B cell (primary cell): ENCODE results near the gene MED25. TPM values are rescaled to one million over a fixed set of nuclear protein-coding genes. Genes with fewer than 3 reads are reported as not detected.

Experiments
- ATAC-seq: fragments of 200-7000 bp; cut with Tn5 transposase; one replicate; pipeline ENCODE4 v1.10.0; 2021; ENCODE audit warnings: low read depth, mild to moderate bottlenecking, moderate number of reproducible peaks, moderate library complexity
- CTCF ChIA-PET: fragments of 350-600 bp; sonication (Branson Sonifier 250); formaldehyde crosslinking; loops from one replicate; lab custom pipeline; 2021; ENCODE audit warnings: antibody characterized with exemption, inconsistent platforms; lab: Charles Lee
- POLR2A ChIA-PET: fragments of 350-600 bp; sonication (Branson Sonifier 250); formaldehyde crosslinking; loops from one replicate; lab custom pipeline; 2021; ENCODE audit warnings: antibody characterized with exemption; lab: Charles Lee
- DNase-seq: peaks from one replicate; pipeline ENCODE4 v3.0.0; 2013
- H2AFZ ChIP-seq: 2 replicates; pipeline ENCODE4 v1.6.1; 2012; ENCODE audit warnings: mild to moderate bottlenecking, low read depth, low read length; ENCODE audit not compliant: insufficient read depth, poor library complexity, severe bottlenecking
- H3K27ac ChIP-seq, 2 donors: 1 replicate in 1 of 2; 2 replicates in 1 of 2; pipeline ENCODE4 v1.5.1; 2012 to 2013; ENCODE audit warnings: low read length in 2 of 2, mild to moderate bottlenecking in 2 of 2, moderate library complexity in 1 of 2
- H3K27me3 ChIP-seq, 4 experiments: fragments of 200-600 bp in 1 of 4; sonication (generic) in 1 of 4; replicated peaks in 1 of 4; 1 replicate in 2 of 4; 2 replicates in 2 of 4; pipeline versions ENCODE4 v1.6.1 to v1.7.0; 2013 to 2016; ENCODE audit warnings: low read length in 3 of 4, mild to moderate bottlenecking in 2 of 4, mixed read lengths in 1 of 4, moderate library complexity in 1 of 4; ENCODE audit not compliant: insufficient read depth in 4 of 4, control insufficient read depth in 3 of 4; ENCODE audit errors: control extremely low read depth in 1 of 4
- H3K36me3 ChIP-seq, 2 experiments: replicated peaks in 1 of 2; 1 replicate in 1 of 2; 2 replicates in 1 of 2; pipeline versions ENCODE4 v1.6.1 to v1.7.1; 2013; ENCODE audit warnings: low read length in 1 of 2; ENCODE audit not compliant: insufficient read depth in 2 of 2, control insufficient read depth in 1 of 2; ENCODE audit errors: control extremely low read depth in 1 of 2, extremely low read depth in 1 of 2
- H3K4me1 ChIP-seq, 2 donors: fragments of 200-600 bp in 1 of 2; sonication (generic) in 1 of 2; 1 replicate in 1 of 2; 2 replicates in 1 of 2; pipeline versions ENCODE4 v1.5.1 to v1.6.1; 2013 to 2017; ENCODE audit warnings: low read length in 2 of 2; ENCODE audit not compliant: control insufficient read depth in 2 of 2, insufficient read depth in 2 of 2
- H3K4me2 ChIP-seq: replicated peaks from 2 replicates; pipeline ENCODE3; 2012; ENCODE audit warnings: mild to moderate bottlenecking, low read depth, low read length; ENCODE audit not compliant: poor library complexity, severe bottlenecking
- H3K4me3 ChIP-seq, 5 experiments: fragments of 200-600 bp in 1 of 5; sonication (generic) in 1 of 5; 1 replicate in 3 of 5; 2 replicates in 2 of 5; pipeline versions ENCODE4 v1.5.1 to v1.7.0; 2011 to 2016; ENCODE audit warnings: low read length in 4 of 5, mild to moderate bottlenecking in 4 of 5, low read depth in 2 of 5, control low read depth in 1 of 5, moderate library complexity in 1 of 5; ENCODE audit not compliant: insufficient read depth in 1 of 5; ENCODE audit errors: control extremely low read depth in 1 of 5, extremely low read depth in 1 of 5
- H3K79me2 ChIP-seq: fragments of 200-600 bp; sonication (generic); one replicate; pipeline ENCODE4 v1.6.0; 2016; ENCODE audit warnings: low read length; ENCODE audit not compliant: control insufficient read depth, insufficient read depth
- H3K9ac ChIP-seq: fragments of 200-600 bp; sonication (generic); 2 replicates; pipeline ENCODE4 v1.6.1; 2017; ENCODE audit warnings: mild to moderate bottlenecking, low read length, moderate library complexity
- H3K9me3 ChIP-seq, 3 donors: one replicate each; pipeline versions ENCODE4 v1.6.1 to v1.7.1; 2013; ENCODE audit warnings: low read length in 2 of 3; ENCODE audit not compliant: control insufficient read depth in 2 of 3, insufficient read depth in 1 of 3; ENCODE audit errors: control extremely low read depth in 1 of 3
- H4K20me1 ChIP-seq: 2 replicates; pipeline ENCODE4 v1.6.0; 2012; ENCODE audit warnings: mild to moderate bottlenecking, low read length; ENCODE audit not compliant: insufficient read depth, control insufficient read depth, poor library complexity, severe bottlenecking
- H3K27ac Mint-ChIP-seq: one replicate; pipeline ENCODE4 v1.8.0; 2021; ENCODE audit warnings: mixed read lengths
- H3K27me3 Mint-ChIP-seq: one replicate; pipeline ENCODE4 v1.8.0; 2021; ENCODE audit warnings: mixed read lengths
- H3K4me1 Mint-ChIP-seq: one replicate; pipeline ENCODE4 v1.8.0; 2021; ENCODE audit warnings: mixed read lengths
- H3K4me3 Mint-ChIP-seq: one replicate; pipeline ENCODE4 v1.8.0; 2021; ENCODE audit warnings: mixed read lengths
- H3K9me3 Mint-ChIP-seq: one replicate; pipeline ENCODE4 v1.8.0; 2022; ENCODE audit warnings: mixed read lengths; ENCODE audit not compliant: insufficient read depth
- EZH2 ChIP-seq: IDR thresholded peaks from 2 replicates; pipeline ENCODE4 v1.6.1; 2012; ENCODE audit warnings: borderline replicate concordance, low read depth, mild to moderate bottlenecking, moderate library complexity, low read length; ENCODE audit not compliant: insufficient read depth, poor library complexity, severe bottlenecking
- WGBS: methylation state at CpG from one replicate; pipeline ENCODE4 v1.1.5; 2013; ENCODE audit warnings: missing lambda C conversion rate; ENCODE audit not compliant: insufficient coverage; 5-methylcytosine and 5-hydroxymethylcytosine counted together
- intact Hi-C: fragments of 100-400 bp; cut with micrococcal nuclease; formaldehyde crosslinking; loops from one replicate; pipeline ENCODE4 v1.10.0; 2022
- polyA plus RNA-seq: library from polyadenylated mRNA; depleted of rRNA; stranded (reverse); fragments of >200 nt; gene quantifications from 2 replicates; pipeline ENCODE4 v1.2.3, GENCODE V29; 2012
- total RNA-seq, 2 donors: library from RNA; stranded (reverse); fragments of 120-200 nt in 1 of 2; gene quantifications; 1 replicate in 1 of 2; 2 replicates in 1 of 2; pipeline versions ENCODE4 v1.2.3 to v1.2.4, GENCODE V29; 2013 to 2022
- TF ChIP-seq, protein P1 (sequence below): fragments of 200-600 bp; IDR thresholded peaks from one replicate; pipeline ENCODE4 v1.8.0; 2022; ENCODE audit warnings: antibody characterized with exemption, mild to moderate bottlenecking

The MED25 gene
- total and polyA plus RNA-seq, 2 donors (not counting 1 experiment from before 2014, with no cell fraction given), result 93.0 to 126 TPM

DNA sequence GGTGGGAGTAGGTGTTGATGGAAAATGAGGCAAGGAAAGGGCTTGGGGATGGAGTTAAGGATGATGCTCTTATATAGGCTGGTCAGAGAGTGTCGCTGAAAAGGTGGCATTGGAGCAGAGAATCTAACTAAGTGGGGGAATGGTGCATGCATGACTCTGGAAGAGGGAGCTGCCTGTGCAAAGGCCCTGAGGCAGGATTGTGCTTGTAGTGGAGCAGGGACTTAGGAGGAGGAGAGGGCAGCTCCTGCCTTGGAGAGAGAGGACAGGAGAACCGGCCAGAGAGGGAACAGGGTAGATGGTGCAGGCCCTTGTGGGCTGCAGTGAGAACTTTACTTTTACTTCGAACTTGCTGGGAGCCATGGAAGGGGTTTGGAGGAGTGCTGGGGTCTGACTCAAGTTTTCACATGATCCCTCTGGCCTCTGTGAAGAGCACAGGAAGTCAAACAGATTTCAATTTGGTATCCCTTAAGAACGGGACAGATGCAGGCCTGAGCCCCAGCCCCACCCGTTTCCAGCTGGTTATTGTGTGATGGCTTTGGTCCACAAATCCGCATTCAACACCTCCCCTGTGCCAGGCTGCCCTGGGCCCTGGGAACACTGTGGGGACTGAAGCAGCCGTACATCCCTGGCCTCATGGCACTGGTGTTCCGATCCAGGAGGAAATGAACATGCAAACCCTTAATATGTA, 44.3 kb upstream of the MED25 start:
- intact Hi-C loops, result no loop called here
- no peak for DNase-seq
- Histone ChIP-seq H3K36me3 (peaks cover 0 to 6% of the 10 kb centered on the region in 2 experiments), H3K4me2 (no peak overlapping the region), H3K27ac (no peak overlapping the region), H2AFZ (no peak overlapping the region), H3K9ac (no peak overlapping the region), H3K4me1 (no peaks in the 10 kb centered on the region), H3K27me3 (no peaks in the 10 kb centered on the region), H3K4me3 (no peak overlapping the region), H3K79me2 (peaks cover 72% of the 10 kb centered on the region), H4K20me1 (peaks cover 42% of the 10 kb centered on the region), H3K9me3 (no peaks in the 10 kb centered on the region)
- peaks cover 21% of the 10 kb centered on the region for H3K4me1 Mint-ChIP-seq
- H3K9me3 Mint-ChIP-seq, result no peaks in the 10 kb centered on the region
- 94% methylated on average over 5 of the region's 8 CpGs for WGBS
- H3K27ac Mint-ChIP-seq, result no peak overlapping the region
- no peak overlapping the region for H3K4me3 Mint-ChIP-seq
- TF ChIP-seq, protein P1, sequence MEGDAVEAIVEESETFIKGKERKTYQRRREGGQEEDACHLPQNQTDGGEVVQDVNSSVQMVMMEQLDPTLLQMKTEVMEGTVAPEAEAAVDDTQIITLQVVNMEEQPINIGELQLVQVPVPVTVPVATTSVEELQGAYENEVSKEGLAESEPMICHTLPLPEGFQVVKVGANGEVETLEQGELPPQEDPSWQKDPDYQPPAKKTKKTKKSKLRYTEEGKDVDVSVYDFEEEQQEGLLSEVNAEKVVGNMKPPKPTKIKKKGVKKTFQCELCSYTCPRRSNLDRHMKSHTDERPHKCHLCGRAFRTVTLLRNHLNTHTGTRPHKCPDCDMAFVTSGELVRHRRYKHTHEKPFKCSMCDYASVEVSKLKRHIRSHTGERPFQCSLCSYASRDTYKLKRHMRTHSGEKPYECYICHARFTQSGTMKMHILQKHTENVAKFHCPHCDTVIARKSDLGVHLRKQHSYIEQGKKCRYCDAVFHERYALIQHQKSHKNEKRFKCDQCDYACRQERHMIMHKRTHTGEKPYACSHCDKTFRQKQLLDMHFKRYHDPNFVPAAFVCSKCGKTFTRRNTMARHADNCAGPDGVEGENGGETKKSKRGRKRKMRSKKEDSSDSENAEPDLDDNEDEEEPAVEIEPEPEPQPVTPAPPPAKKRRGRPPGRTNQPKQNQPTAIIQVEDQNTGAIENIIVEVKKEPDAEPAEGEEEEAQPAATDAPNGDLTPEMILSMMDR, result no peak
- TF ChIP-seq EZH2, result no peak
- POLR2A ChIA-PET, result interaction anchor here (0.6 kb wide), 1 partner anchor 246 kb away, joined by 3 read pairs; the partner anchor contains the start of gene RCN3
- ATAC-seq, result no peak
- CTCF ChIA-PET, result no interaction called here
- H3K27me3 Mint-ChIP-seq, result no peaks in the 10 kb centered on the region

DNA sequence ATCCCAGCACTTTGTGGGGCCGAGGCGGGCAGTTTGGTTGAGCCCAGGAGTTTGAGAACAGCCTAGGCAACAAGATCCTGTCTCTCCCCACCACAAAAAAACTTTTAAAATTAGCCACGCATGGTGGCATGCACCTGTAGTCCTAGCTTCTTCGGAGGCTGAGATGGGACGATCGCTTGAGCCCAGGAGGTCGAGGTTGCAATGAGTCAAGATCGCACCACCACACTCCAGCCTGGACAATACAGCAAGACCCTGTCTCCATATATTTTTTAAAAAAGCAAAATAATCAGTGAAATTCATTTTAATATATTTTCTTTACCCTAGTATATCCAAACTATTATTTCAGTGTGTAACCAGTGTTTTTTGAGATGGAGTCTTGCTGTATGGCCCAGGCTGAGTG, 43.1 kb upstream of the MED25 start:
- no peaks in the 10 kb centered on the region for H3K9me3 Mint-ChIP-seq
- H3K27me3 ChIP-seq, result no peaks in the 10 kb centered on the region
- no peaks in the 10 kb centered on the region for H3K9me3 ChIP-seq
- H3K36me3 ChIP-seq, result peaks cover 0 to 6% of the 10 kb centered on the region in 2 experiments
- peaks cover 21% of the 10 kb centered on the region for H3K4me1 Mint-ChIP-seq
- H3K27me3 Mint-ChIP-seq, result no peaks in the 10 kb centered on the region
- ATAC-seq, result no peak
- DNase-seq, result no peak
- H3K4me2 ChIP-seq, result no peak overlapping the region
- CTCF ChIA-PET, result no interaction called here
- intact Hi-C loops, result no loop called here
- POLR2A ChIA-PET, result no interaction called here
- TF ChIP-seq, protein P1, result no peak
- no peak for TF ChIP-seq EZH2
- no peak overlapping the region for H3K4me3 Mint-ChIP-seq
- peaks cover 65% of the 10 kb centered on the region for H3K79me2 ChIP-seq
- H2AFZ ChIP-seq, result no peak overlapping the region
- peaks cover 42% of the 10 kb centered on the region for H4K20me1 ChIP-seq
- H3K27ac ChIP-seq, result no peak overlapping the region
- H3K27ac Mint-ChIP-seq, result no peak overlapping the region
- H3K4me1 ChIP-seq, result peaks cover 4 to 6% of the 10 kb centered on the region in 2 donors
- H3K9ac ChIP-seq, result no peak overlapping the region
- 98% methylated on average over 6 of the region's 8 CpGs for WGBS
- no peak overlapping the region for H3K4me3 ChIP-seq
